Measurements from ENCODE around the gene SLCO4A1.

- TF ChIP-seq CTCF (IDR thresholded peaks at IDR 0.05) (no peak), EZH2 (IDR thresholded peaks at IDR 0.05; ENCODE audit: borderline replicate concordance, insufficient read depth, low read depth, low read length, poor library complexity, severe bottlenecking) (no peak)
Observed at GRCh38 chr20:62593616-62594015, 48.7 kb upstream of the SLCO4A1 start.

All from B cell (primary cell).